ENCODE data around the gene C2CD2.
A peak's percentile ranks its signal among the peaks of the same experiment; 100 is the strongest.
"Not testable (repeated sequence)": the region's sequence is repeated elsewhere in the genome, so short reads cannot be mapped to it uniquely, and the experiment has no call there.

C2CD2 gene

GRCh38 chr21:41957991-41958766 is 4.4 kb upstream of the C2CD2 start:
- DNase-seq (ENCODE audit: low spot score): peak; percentile 90

GRCh38 chr21:41956926-41957729 is 3.3 kb upstream of the C2CD2 start:
- DNase-seq (ENCODE audit: low spot score): peak; percentile 79

GRCh38 chr21:41955516-41955915 is 1.7 kb upstream of the C2CD2 start:
- no peak for DNase-seq (ENCODE audit: low spot score)

GRCh38 chr21:41954654-41955499 is 1.1 kb upstream of the C2CD2 start:
- no peak for DNase-seq (ENCODE audit: low spot score)

- peak; percentile 72 for DNase-seq (ENCODE audit: low spot score)
Observed at GRCh38 chr21:41953249-41953830, 478 bp downstream of the C2CD2 start.

- DNase-seq (ENCODE audit: low spot score): no peak
Observed at GRCh38 chr21:41952568-41953248, 1.1 kb downstream of the C2CD2 start.

- no peak for DNase-seq (ENCODE audit: low spot score)
Observed at GRCh38 chr21:41951876-41952567, 1.8 kb downstream of the C2CD2 start.

- no peak for DNase-seq (ENCODE audit: low spot score)
Observed at GRCh38 chr21:41950941-41951351, 2.9 kb downstream of the C2CD2 start.

GRCh38 chr21:41949631-41950030 is 4.2 kb downstream of the C2CD2 start:
- not testable (repeated sequence) for DNase-seq (ENCODE audit: low spot score)

- DNase-seq (ENCODE audit: low spot score): no peak
Observed at GRCh38 chr21:41948901-41949300, 4.9 kb downstream of the C2CD2 start.

GRCh38 chr21:41948078-41948895 is 5.5 kb downstream of the C2CD2 start:
- peak; percentile 72 for DNase-seq (ENCODE audit: low spot score)

GRCh38 chr21:41945982-41946381 is 7.8 kb downstream of the C2CD2 start:
- no peak for DNase-seq (ENCODE audit: low spot score)

GRCh38 chr21:41943851-41944250 is 10.0 kb downstream of the C2CD2 start:
- DNase-seq (ENCODE audit: low spot score): no peak

- DNase-seq (ENCODE audit: low spot score): no peak
Observed at GRCh38 chr21:41942457-41942856, 11.4 kb downstream of the C2CD2 start.

GRCh38 chr21:41941941-41942340 is 11.9 kb downstream of the C2CD2 start:
- no peak for DNase-seq (ENCODE audit: low spot score)

GRCh38 chr21:41940431-41940830 is 13.4 kb downstream of the C2CD2 start:
- no peak for DNase-seq (ENCODE audit: low spot score)

GRCh38 chr21:41939391-41939790 is 14.4 kb downstream of the C2CD2 start:
- DNase-seq (ENCODE audit: low spot score): no peak

- DNase-seq (ENCODE audit: low spot score): peak; percentile 54
Observed at GRCh38 chr21:41933313-41934079, 20.3 kb downstream of the C2CD2 start.

Measured in GM03348 (cell line).